GM10847 (cell line): ENCODE data around the gene CHD3.

Experiments used
- POLR2A ChIP-seq: IDR thresholded peaks from 2 replicates; pipeline ENCODE4 v1.6.1; 2011; ENCODE audit not compliant: insufficient read length; ENCODE audit errors: extremely low read depth

CHD3 gene

DNA sequence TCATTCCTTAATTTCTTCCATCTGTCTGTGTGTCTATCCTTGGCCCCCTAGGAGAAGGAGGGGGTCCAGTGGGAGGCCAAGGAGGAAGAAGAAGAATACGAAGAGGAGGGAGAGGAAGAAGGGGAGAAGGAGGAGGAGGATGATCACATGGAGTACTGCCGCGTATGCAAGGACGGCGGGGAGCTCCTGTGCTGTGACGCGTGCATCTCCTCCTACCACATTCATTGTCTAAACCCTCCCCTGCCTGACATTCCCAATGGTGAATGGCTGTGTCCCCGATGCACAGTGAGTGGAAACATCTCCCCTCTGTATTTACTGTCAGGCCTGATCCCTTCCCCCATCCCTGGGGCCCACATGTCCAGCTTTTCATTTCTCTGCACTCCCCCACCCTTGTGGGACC lies 6.3 kb downstream of the CHD3 start:
- TF ChIP-seq POLR2A: no peak

DNA sequence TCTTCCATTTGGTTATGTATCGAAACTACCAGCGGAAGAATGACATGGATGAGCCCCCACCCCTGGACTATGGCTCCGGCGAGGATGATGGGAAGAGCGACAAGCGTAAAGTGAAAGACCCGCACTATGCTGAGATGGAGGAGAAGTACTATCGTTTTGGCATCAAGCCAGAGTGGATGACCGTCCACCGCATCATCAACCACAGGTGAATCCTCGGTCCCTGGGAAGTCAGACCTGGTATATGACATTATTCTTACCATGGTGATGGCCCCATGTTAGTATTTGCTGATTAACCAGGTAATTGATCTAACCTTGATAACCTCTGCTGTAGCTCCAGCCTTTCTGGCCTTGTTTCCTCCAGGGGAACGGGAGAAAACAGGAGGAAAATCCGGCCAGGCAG lies 8.5 kb downstream of the CHD3 start:
- TF ChIP-seq POLR2A: no peak

DNA sequence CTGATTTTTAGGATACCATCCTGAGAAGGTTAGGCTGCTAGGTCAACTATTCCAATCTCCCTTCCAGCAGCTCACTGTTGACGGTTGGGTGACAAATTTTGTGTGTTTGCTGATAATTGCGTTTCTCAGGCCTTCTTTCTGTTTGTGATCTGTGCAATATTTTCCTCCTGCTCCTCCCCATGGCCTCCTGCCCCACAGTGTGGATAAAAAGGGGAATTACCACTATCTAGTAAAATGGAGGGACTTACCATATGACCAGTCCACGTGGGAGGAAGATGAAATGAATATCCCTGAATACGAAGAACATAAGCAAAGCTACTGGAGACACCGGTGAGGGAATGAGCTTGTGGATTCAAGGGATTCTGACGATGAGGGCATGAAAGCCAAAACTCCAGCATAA lies 9.2 kb downstream of the CHD3 start:
- TF ChIP-seq POLR2A: no peak

DNA sequence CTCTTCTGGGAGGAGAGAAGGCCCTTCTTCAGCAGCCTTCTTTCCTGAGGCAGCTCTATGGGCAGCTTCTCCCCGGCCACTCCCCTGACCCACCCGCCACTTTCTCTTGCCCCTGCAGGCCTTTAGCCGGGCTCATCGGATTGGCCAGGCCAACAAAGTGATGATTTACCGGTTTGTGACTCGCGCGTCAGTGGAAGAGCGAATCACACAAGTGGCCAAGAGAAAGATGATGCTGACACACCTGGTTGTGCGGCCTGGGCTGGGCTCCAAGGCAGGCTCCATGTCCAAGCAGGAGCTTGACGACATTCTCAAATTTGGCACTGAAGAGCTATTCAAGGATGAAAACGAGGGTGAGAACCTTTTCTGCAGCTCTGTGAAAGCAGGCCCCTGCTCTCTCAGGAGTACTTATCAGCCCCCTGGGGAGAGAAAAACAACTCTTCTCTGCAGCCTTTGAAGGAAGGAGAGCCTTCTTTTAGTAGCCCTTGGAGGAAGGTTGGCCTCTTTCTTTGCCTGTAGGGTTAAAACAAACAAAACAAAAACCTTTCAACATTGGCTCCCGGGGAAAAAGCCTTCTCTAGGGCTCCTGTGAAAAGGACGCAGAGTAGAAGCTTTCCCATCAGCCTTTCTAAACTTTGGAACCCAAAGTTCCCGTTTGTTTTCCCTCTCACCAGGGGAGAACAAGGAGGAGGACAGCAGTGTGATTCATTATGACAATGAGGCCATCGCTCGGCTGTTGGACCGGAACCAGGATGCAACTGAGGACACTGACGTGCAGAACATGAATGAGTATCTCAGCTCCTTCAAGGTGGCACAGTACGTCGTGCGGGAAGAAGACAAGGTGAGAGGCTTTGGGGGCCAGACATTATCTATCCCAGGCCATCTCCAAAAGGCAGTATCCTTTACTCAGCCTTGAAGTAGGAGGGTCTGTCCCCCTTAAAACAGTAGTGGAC lies 14.8 kb downstream of the CHD3 start:
- TF ChIP-seq POLR2A: no peak

DNA sequence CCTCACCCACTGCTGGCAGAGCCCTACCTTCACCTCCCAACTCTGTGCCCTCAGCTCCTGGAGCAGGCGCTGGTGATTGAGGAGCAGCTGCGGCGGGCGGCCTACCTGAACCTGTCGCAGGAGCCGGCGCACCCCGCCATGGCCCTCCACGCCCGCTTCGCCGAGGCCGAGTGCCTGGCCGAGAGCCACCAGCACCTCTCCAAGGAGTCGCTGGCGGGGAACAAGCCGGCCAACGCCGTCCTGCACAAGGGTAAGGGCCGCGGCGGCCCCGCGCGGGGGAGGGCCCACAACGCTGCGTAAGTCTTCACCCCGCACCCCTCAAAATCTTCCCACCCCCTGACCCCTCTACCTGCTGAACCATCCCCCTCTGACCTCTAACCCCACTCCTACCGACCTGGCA lies 20.5 kb downstream of the CHD3 start:
- TF ChIP-seq POLR2A: no peak

DNA sequence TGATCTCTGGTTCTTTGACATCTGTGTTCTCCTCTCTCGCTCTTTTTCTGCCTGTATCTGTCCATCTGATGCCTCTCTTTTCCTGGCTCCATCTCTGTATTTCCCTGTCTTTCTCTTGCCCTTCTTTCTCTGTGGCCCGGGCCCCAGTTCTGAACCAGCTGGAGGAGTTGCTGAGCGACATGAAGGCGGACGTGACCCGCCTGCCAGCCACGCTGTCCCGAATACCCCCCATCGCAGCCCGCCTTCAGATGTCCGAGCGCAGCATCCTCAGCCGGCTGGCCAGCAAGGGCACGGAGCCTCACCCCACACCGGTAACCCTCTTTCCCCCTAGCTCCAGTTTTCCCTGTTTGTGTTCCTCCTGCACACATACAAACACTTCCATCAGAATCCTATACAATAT lies 21.7 kb downstream of the CHD3 start:
- no peak for TF ChIP-seq POLR2A

DNA sequence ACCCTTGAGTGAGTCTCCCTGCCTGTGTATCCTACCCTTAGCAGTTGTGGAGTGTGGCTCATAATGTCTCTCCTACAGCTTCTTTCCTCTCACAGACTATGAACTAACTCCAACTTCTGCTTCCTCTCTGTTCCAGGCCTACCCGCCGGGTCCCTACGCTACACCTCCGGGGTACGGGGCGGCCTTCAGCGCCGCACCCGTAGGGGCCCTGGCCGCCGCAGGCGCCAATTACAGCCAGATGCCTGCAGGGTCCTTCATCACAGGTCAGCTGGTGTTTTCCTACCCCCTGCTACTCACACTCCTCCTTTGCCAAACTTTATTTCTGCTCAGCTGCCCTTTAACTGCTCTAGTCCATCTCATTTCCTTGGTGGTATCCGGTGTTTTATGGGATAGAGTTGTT lies 22.1 kb downstream of the CHD3 start:
- TF ChIP-seq POLR2A: no peak

DNA sequence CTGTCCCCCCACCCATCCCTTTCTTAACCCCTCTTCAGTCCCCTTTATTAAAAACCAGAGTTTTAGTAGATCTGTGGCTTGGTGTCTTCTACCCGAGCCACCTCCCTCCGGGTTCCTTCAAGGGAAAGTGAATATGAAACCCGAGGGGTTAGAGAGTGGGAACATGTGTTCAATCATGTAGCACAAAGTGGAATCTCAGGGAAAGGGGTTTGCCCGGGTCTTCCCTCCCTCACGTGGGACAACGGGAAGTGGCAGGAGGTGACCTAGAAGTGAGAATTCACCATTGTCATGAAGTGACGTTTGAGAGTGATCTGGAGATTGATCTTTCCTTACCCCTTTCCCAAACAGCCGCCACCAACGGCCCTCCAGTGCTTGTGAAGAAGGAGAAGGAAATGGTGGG lies 22.5 kb downstream of the CHD3 start:
- TF ChIP-seq POLR2A: no peak

DNA sequence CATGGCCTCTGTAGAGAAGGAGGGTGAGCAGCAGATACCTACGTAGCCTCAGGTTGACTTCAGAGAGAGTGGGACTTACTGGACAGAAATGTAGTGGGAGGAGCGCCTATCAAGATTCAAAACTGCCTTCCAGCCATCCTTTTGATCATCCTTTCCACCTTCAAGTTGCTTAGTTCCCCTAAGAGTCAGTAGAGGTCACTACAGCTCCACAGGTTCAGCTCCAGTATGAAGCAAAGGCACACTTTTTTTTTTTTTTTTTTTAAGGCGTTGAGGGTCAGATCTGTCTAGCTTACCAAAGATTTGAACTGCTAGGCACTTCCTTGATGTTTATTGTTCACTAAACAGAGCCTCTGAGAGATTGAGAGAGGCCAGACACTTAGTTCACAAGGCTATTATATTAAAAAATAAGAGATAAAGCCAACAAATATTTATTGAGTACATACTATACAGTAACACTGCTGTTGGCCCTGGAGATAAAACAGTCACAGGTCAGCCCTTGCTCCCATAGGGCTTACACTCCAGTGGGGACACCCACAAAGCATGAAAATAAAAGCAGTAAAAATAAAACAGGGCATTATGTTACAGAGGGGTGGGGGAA lies 24.4 kb downstream of the CHD3 start:
- TF ChIP-seq POLR2A: no peak

DNA sequence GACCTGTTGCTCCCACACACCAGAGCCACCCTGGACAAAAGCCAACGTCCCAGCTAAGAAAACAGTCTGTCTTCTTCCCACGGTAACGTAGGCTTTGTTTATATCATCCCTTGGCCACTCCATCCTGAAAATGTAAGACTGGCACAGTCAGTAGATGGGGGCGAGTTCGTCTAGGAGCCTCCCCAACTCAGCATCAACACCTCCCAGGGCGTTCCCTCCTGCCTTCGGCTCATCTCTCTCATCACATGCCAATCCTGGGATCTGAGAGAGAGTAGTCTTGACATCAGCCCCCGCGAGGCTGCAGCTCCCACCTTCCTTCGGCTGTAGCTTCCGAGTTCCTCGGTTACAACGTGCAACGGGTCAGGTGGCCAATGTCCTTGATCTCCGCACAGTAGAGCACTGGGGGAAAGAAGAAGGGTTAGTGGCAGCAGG lies 26.6 kb downstream of the CHD3 start:
- no peak for TF ChIP-seq POLR2A

DNA sequence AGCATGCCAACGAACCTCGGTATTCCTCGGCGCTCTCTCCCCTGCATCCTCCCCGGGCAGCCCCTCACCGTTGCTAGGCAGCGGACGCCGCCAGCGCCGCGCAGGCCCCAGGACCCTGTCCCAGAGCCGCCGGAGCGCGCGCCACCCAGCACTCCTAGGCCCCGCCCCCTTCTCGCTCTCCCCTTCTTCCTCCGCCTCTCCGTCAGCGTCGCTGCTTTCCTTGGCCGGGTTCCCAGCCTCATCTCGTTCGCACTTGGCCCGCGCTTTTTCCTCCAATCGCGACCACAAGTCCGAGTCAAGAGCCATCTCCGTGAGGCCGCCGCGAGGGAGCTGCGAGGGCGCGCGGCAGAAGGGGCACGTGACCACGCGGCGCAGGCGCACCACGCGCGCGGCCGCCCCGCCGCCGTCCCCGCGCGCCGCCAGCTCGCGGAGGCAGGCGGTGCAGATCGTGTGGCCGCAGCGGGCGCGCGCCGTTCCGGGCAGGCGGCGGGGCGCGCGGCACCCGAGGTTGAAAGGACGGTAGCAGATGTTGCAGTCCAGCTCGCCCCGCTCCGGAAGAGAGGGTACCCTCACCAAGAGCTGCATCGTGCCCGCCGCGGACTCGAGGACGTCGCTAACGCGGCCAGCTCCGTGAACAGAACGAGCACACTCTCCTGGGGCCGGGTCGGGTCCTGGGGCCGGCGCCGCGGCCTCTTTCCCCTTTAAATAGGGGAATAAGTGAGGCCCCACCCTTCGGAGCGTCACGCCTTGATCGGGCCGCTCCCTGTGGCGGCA lies 27.2 kb downstream of the CHD3 start, which contains the start of gene RNF227:
RNF227 (minus strand) TSS at position 679 of the 774 bp plus-strand sequence; CDS start at position 585, 94 bp downstream.
- peak; percentile 44 for TF ChIP-seq POLR2A

DNA sequence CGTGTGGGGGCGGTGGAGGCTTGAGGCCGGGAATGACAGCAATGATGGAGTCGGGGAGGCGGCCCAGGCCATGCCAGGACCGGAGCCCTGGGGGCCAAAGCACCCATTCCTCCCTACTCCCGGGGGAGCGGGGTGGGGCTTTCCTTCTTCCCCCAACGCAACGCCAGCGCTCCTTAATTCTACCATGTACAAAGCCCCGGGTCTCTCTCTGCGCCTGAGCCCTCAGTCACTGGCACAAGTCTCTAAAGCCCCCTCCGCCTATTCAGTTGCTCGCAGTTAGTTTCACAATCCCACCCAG lies 27.7 kb downstream of the CHD3 start:
- TF ChIP-seq POLR2A: no peak

DNA sequence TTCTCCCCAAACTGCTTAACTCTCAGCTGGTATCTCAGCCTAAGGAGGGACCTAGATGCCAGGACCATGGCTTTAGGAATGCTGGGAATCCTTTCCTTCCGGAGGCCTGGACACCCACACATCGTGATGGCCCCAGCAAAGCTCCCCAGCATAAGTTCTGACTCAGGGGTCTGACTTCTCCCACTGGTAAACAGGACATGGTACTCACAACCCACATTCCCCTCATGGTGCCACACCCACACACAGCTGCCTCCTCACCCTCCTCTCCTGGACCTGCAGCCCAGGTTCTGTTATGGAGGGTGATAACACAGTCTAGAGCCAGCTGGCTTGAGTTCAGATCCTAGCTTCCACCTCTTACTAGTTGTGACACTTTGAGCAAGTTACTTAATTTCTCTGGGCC lies 28.2 kb downstream of the CHD3 start:
- no peak for TF ChIP-seq POLR2A

DNA sequence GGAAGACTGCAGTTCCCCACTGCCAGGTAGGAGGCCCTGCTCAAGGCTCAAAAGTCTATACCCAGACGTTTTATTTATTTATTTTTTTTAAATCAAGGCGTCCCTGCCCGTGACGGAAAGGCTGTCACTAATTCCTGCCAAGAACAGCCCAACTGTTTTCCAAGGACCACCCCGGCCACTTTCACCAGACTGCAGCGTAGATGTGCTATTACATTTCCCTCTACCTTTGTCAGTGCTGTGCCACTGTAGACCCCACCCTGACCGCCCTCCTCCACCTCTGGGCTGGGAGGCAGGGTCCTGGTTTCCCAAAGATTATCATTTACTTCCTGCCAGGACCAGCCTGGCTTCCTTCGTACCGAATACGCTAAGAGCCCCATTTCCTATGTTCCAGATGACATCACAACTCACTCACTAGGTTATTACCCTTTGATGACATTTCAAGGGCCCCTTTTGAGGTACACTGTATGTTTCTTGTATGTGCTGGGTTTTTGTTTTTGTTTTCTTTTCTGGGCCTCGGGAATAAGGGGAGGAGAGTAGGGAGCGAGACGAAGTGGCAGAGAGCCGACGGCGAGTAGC lies 33.8 kb downstream of the CHD3 start:
- no peak for TF ChIP-seq POLR2A

DNA sequence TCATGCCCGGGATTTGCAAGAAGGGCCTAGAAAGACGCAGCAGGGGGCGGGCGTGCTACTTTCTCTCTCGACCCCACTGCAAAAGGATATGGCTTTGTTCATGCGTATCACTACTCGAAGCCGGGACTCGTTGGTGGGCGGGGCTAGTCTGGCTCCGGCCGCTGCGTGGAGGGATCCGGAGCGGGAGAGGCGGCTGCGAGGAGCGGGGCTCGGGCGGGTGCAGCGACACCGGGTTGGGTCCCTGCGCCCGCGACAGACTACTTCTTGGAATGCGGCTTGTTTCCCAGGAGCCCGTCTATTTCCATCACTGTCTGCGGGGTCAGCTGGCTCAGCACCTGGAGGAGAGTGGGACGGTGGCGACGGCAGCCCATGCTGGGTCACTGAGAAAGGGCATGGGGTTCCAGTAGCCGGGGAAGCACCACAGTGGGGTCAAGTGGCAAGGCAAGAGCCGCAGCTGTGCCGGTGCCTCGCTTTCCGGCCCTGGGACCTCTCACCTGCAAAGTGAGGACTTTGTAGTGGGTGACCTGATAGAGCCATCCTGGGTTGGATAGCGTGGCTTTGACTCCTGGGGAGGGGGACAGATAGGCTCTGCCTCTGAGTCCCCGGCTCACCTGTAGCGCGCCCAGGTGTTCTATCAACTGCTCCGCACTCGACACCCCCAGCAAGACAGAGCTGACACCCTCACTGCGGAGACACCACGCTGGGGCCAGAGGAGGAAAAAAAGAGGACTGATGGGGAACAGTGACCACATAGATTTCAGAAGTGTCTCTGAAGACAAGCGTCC lies 34.4 kb downstream of the CHD3 start:
- no peak for TF ChIP-seq POLR2A

DNA sequence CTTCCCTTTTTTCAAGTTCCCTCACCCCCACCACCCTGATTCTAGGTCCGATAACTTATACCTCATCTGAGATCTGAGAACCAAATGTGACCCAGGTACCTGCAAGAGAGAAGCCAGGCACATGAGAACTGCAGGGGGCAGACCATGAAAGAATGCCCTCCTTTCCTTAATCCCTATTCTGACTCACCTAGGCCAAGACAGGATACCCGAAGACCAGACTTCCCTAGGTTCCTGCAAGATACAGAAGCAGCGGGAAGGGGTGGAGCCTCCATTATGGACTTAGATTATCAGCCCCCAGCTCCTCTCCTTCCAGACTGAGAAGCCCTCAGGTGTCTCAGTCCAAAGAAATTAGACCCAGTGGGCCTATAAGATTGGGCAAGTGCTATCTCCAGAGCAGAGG lies 39.0 kb downstream of the CHD3 start:
- no peak for TF ChIP-seq POLR2A
